ENCODE measurements around the gene TMPRSS3.

The TMPRSS3 gene

GRCh38 chr21:42378418-42378817, 17.4 kb downstream of the TMPRSS3 start:
- TF ChIP-seq CTCF (IDR thresholded peaks at IDR 0.05) = no peak
- no peak overlapping the region for H3K27ac ChIP-seq
- H3K4me3 ChIP-seq = no peak overlapping the region
- DNase-seq (ENCODE audit: low spot score) = no peak

DNA sequence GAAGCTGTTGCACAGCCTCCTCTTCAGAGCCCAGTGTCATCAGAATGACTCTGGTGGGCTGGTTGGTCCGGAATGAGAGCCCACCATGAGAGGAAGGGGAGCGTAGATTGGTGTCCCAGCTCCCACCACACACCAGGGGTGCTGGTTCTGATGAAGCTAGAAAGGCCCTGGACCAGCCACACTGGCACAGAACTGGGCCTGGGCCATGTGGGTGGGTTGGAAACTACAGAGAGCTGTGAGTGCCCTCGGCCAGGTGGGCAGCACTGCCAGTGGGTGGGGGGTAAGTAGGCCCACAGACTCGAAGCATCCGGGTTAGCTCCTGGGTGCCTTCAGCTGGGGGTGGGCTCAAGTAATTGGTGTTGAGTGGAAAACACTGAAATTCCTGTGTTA, 17.9 kb downstream of the TMPRSS3 start:
- H3K27ac ChIP-seq = no peak overlapping the region
- no peak for DNase-seq (ENCODE audit: low spot score)
- TF ChIP-seq CTCF (IDR thresholded peaks at IDR 0.05) = no peak

DNA sequence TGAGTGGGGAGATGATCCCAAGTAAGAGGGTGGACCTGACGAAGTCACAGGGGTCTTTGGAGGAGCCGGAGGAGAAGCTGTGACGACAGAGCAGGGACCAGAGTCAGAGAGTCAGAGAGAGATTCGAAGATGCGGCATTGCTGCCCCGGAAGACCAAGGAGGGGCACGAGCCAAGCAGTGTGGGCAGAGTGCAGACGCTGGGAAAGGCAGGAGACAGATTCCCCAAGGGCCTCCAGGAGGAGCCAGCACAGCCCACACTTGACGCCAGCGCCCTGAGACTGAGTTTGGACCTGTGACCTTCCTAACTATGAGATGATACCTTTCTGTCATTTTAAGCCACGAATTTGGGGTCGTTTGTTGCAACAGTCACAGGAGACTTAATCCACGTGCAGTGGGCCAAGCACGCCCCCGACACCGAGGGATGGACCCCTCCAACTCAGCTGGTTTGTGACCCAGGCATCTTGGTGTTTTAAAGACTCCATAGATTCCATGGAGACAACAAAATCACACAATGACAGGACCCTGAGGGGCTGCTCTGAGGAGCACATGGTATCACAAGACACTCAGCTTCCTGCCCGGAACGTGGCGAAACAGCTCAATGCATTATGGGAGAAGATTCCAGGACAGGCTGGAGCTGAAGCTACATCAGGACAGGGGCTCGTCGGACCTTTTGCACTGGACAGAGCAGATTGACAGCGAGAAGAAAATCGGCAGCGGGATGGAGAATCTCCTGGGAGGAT, 18.5 kb downstream of the TMPRSS3 start:
- no peak overlapping the region for H3K4me3 ChIP-seq
- no peak for DNase-seq (ENCODE audit: low spot score)
- no peak for TF ChIP-seq CTCF (IDR thresholded peaks at IDR 0.05)
- no peak overlapping the region for H3K27ac ChIP-seq

More for the DNA sequence above, 17.9 kb downstream of the TMPRSS3 start:
- H3K4me3 ChIP-seq = no peak overlapping the region

- DNase-seq (ENCODE audit: low spot score) = no peak
- no peak for TF ChIP-seq CTCF (IDR thresholded peaks at IDR 0.05)
- Histone ChIP-seq H3K27ac (no peak overlapping the region), H3K4me3 (no peak overlapping the region)
Observed at GRCh38 chr21:42376338-42376982, 19.4 kb downstream of the TMPRSS3 start.

GRCh38 chr21:42375966-42376337, 19.9 kb downstream of the TMPRSS3 start:
- no peak for DNase-seq (ENCODE audit: low spot score)
- Histone ChIP-seq H3K27ac (no peak overlapping the region), H3K4me3 (no peak overlapping the region)
- no peak for TF ChIP-seq CTCF (IDR thresholded peaks at IDR 0.05)

GRCh38 chr21:42375506-42375905, 20.3 kb downstream of the TMPRSS3 start:
- DNase-seq (ENCODE audit: low spot score) = no peak
- no peak overlapping the region for H3K27ac ChIP-seq
- TF ChIP-seq CTCF (IDR thresholded peaks at IDR 0.05) = no peak
- no peak overlapping the region for H3K4me3 ChIP-seq
